GM19025 (cell line): ENCODE measurements around the gene PARVG.

Experiments
- ATAC-seq: cut with Tn5 transposase; IDR thresholded peaks from one replicate; pipeline ENCODE4 v1.9.1; 2021; ENCODE audit warnings: mild to moderate bottlenecking, low read depth, moderate library complexity; ENCODE audit not compliant: unreplicated experiment

Gene PARVG

GRCh38 chr22:44210722-44211121 lies 30.0 kb downstream of the PARVG start:
- ATAC-seq: no peak

- no peak for ATAC-seq
These were observed 30.7 kb downstream of the PARVG start for GRCh38 chr22:44211256-44211945.

GRCh38 chr22:44211946-44212930 lies 31.5 kb downstream of the PARVG start:
- ATAC-seq: no peak

- no peak for ATAC-seq
These were observed 32.2 kb downstream of the PARVG start for GRCh38 chr22:44212936-44213335.

- ATAC-seq: no peak
These were observed 32.8 kb downstream of the PARVG start for GRCh38 chr22:44213489-44214043.

GRCh38 chr22:44214187-44214586 lies 33.5 kb downstream of the PARVG start:
- no peak for ATAC-seq

- ATAC-seq: no peak
These were observed 34.0 kb downstream of the PARVG start for GRCh38 chr22:44214764-44215163.

- ATAC-seq: no peak
These were observed 34.6 kb downstream of the PARVG start for GRCh38 chr22:44215287-44215686.

- no peak for ATAC-seq
These were observed 36.6 kb downstream of the PARVG start for GRCh38 chr22:44217346-44217745.

- ATAC-seq: no peak
These were observed 37.3 kb downstream of the PARVG start for GRCh38 chr22:44218071-44218470.

GRCh38 chr22:44219101-44219870 lies 38.6 kb downstream of the PARVG start:
- no peak for ATAC-seq

GRCh38 chr22:44220727-44221680 lies 40.3 kb downstream of the PARVG start:
- ATAC-seq: no peak

- ATAC-seq: no peak
These were observed 41.2 kb downstream of the PARVG start for GRCh38 chr22:44221710-44222475.

- no peak for ATAC-seq
These were observed 43.4 kb downstream of the PARVG start for GRCh38 chr22:44224166-44224565.

GRCh38 chr22:44225091-44225689 lies 44.5 kb downstream of the PARVG start:
- no peak for ATAC-seq

GRCh38 chr22:44225812-44226211 lies 45.1 kb downstream of the PARVG start:
- no peak for ATAC-seq

- ATAC-seq: no peak
These were observed 48.6 kb downstream of the PARVG start for GRCh38 chr22:44229331-44229730.

- ATAC-seq: no peak
These were observed 49.1 kb downstream of the PARVG start for GRCh38 chr22:44229809-44230208.
